NB4 (cell line): ENCODE measurements around the gene H6PD.

Experiments
- DNase-seq: peaks from one replicate; pipeline ENCODE4 v3.0.0; 2010; ENCODE audit warnings: low read depth
- H3K4me3 ChIP-seq: one replicate; pipeline ENCODE4 v1.5.1; 2011; ENCODE audit warnings: mild to moderate bottlenecking, low read depth, low read length, moderate library complexity
- CTCF ChIP-seq: IDR thresholded peaks from one replicate; pipeline ENCODE4 v1.5.1; 2012; ENCODE audit warnings: low read depth, low read length
- MYC ChIP-seq: IDR thresholded peaks from 2 replicates; pipeline ENCODE4 v1.6.1; 2011; ENCODE audit warnings: low read depth, low read length
- POLR2A ChIP-seq: IDR thresholded peaks from 2 replicates; pipeline ENCODE4 v1.6.1; 2011; ENCODE audit warnings: mild to moderate bottlenecking; ENCODE audit not compliant: insufficient read length; ENCODE audit errors: extremely low read depth
- TF ChIP-seq, protein P1 (sequence below): IDR thresholded peaks from 2 replicates; pipeline ENCODE4 v1.6.1; 2011; ENCODE audit warnings: low read depth, low read length

The H6PD gene

DNA sequence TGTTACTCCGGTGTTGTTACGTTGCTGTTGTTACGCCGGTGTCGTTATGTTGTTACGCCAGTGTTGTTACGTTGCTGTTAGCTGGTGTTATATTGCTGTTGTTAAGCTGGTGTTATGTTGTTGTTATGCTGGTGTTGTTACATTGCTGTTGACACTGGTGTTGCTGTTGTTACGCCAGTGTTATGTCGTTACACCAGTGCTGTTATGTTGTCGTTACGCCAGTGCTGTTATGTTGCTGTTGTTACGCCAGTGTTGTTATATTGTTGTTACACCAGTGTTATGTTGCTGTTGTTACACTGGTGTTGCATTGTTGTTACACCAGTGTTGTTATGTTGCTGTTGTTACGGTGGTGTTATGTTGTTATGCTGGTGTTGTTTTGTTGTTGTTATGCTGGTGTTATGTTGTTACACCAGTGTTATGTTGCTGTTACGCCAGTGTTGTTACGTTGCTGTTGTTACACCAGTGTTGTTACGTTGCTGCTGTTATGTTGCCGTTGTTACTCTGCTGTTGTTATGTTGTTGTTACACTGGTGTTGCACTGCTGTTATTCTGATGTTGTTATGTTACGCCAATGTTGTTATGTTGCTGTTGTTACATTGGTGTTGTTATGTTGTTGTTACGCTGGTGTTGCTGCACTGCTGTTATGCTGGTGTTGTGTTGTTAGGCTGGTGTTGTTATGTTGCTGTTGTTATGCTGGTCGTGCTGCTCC is 25.6 kb downstream of the H6PD start:
- no peak for DNase-seq
- TF ChIP-seq, protein P1, sequence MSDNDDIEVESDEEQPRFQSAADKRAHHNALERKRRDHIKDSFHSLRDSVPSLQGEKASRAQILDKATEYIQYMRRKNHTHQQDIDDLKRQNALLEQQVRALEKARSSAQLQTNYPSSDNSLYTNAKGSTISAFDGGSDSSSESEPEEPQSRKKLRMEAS: no peak
- no peak for TF ChIP-seq POLR2A
- TF ChIP-seq MYC: no peak
- no peak for TF ChIP-seq CTCF
- H3K4me3 ChIP-seq: no peak overlapping the region

DNA sequence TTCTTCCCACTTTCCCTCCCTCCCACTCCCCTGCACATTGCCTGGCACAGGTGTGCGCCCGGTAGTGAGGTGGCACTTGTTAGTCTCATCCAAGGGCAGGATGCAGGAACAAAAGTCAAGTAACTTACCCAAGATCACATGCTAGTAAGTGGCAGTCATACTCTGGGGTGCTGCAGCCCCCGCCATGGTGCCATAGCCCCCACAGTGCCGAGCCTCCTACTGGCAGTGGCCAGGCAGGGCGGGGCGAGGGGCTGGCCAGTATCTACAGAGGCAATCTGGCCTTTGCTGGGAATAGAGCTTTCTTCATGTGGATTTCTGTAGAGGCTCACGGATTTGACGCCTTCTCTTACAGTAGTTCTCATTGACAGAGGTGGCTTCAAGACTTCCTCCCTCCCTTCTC is 26.9 kb downstream of the H6PD start:
- TF ChIP-seq CTCF (no peak), MYC (no peak), POLR2A (no peak)
- TF ChIP-seq, protein P1: no peak
- DNase-seq: no peak
- H3K4me3 ChIP-seq: no peak overlapping the region

DNA sequence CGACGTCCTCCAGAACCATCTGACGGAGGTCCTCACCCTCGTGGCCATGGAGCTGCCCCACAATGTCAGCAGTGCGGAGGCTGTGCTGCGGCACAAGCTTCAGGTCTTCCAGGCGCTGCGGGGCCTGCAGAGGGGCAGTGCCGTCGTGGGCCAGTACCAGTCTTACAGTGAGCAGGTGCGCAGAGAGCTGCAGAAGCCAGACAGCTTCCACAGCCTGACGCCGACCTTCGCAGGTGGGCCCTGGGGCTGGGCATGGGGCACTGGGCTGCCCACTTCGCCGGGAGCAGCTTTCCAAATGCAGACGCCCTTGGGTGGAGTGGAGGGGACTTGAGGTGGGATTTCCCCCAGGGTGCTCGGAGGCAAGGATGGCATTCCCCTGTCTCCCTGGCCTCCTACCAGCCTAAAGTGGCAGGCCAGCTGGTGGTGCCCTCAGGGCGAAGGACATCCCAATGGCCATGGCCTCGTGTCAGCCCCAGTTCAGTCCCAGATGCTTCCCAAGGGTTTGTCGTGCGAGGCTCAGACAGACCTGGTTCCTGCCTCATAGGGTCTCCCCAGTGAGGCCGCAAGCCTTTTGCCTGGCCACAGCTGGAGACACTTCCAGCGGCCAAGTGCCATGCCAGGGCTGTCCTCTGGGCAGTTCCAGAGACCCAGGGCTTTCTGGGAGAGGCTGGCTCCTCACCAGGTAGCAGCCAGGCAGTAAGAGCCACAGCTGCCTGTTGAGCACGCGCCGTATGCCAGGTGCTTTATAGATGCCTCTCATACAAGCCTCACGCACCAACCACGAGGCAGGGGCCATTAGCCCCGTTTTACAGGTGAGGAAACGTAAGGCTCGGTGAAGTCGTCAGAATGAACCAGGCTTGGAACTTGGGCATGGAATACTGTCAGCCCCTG is 27.8 kb downstream of the H6PD start:
- DNase-seq: no peak
- TF ChIP-seq, protein P1: no peak
- TF ChIP-seq CTCF (no peak), POLR2A (no peak), MYC (no peak)
- H3K4me3 ChIP-seq: no peak overlapping the region

DNA sequence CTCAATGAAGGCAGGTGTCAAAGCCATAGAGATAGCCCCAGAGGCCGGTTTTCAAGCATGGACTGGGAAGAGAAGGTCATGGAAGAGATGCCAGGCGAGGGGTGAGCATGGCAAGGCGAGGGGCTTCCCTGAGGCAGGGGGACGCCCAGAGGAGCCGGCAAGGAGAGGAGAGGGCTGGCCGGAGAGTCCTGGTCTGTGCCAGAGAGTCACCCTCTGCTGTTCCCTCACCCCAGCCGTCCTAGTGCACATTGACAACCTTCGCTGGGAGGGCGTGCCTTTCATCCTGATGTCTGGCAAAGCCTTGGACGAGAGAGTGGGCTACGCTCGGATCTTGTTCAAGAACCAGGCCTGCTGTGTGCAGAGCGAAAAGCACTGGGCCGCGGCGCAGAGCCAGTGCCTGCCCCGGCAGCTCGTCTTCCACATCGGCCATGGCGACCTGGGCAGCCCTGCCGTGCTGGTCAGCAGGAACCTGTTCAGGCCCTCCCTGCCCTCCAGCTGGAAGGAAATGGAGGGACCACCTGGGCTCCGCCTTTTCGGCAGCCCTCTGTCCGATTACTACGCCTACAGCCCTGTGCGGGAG is 28.8 kb downstream of the H6PD start:
- DNase-seq: no peak
- TF ChIP-seq, protein P1: no peak
- TF ChIP-seq MYC (no peak), POLR2A (no peak), CTCF (no peak)
- no peak overlapping the region for H3K4me3 ChIP-seq

GRCh38 chr1:9263984-9264872 is 29.7 kb downstream of the H6PD start:
- TF ChIP-seq, protein P1: no peak
- TF ChIP-seq CTCF (no peak), POLR2A (no peak), MYC (no peak)
- no peak overlapping the region for H3K4me3 ChIP-seq
- no peak for DNase-seq
